HEK293 (cell line): ENCODE results near the gene AFG3L2.

ENCODE experiments used
- KLF7 ChIP-seq: fragments of 450-650 bp; formaldehyde crosslinking; IDR thresholded peaks from 2 replicates; pipeline ENCODE4 v1.5.1; 2016; ENCODE audit warnings: missing biosample characterization, missing genetic modification characterization, borderline replicate concordance
- KLF8 ChIP-seq: fragments of 450-650 bp; formaldehyde crosslinking; IDR thresholded peaks from 2 replicates; pipeline ENCODE4 v1.5.1; 2016; ENCODE audit warnings: missing biosample characterization, missing genetic modification characterization
- MEIS1 ChIP-seq: sonication (generic); formaldehyde crosslinking; IDR thresholded peaks from 2 replicates; pipeline ENCODE4 v1.8.1; 2022; ENCODE audit warnings: missing genetic modification reagents, mild to moderate bottlenecking, borderline replicate concordance
- SP3 ChIP-seq: fragments of 450-650 bp; formaldehyde crosslinking; IDR thresholded peaks from 2 replicates; pipeline ENCODE4 v1.5.1; 2016; ENCODE audit warnings: missing biosample characterization, missing genetic modification characterization
- YY1 ChIP-seq: fragments of 450-650 bp; formaldehyde crosslinking; IDR thresholded peaks from 2 replicates; pipeline ENCODE4 v1.5.1; 2018; ENCODE audit warnings: missing biosample characterization, missing genetic modification characterization
- ZBTB17 ChIP-seq: fragments of 450-650 bp; formaldehyde crosslinking; IDR thresholded peaks from 2 replicates; pipeline ENCODE4 v1.5.1; 2016; ENCODE audit warnings: missing biosample characterization, missing genetic modification characterization
- ZEB2 ChIP-seq: fragments of 450-650 bp; formaldehyde crosslinking; IDR thresholded peaks from 2 replicates; pipeline ENCODE4 v1.5.1; 2016; ENCODE audit warnings: missing biosample characterization, missing genetic modification characterization
- ZFP41 ChIP-seq: fragments of 450-650 bp; formaldehyde crosslinking; IDR thresholded peaks from 2 replicates; pipeline ENCODE4 v1.5.1; 2016; ENCODE audit warnings: missing biosample characterization, missing genetic modification characterization, borderline replicate concordance
- ZNF114 ChIP-seq: fragments of 450-650 bp; formaldehyde crosslinking; IDR thresholded peaks from 2 replicates; pipeline ENCODE4 v1.5.0; 2017; ENCODE audit warnings: missing biosample characterization, missing genetic modification characterization
- ZNF544 ChIP-seq: fragments of 450-650 bp; formaldehyde crosslinking; IDR thresholded peaks from 2 replicates; pipeline ENCODE4 v1.5.0; 2017; ENCODE audit warnings: missing biosample characterization, missing genetic modification characterization
- ZNF585B ChIP-seq: fragments of 450-650 bp; formaldehyde crosslinking; IDR thresholded peaks from 2 replicates; pipeline ENCODE4 v1.5.1; 2016; ENCODE audit warnings: missing biosample characterization, missing genetic modification characterization
- ZNF621 ChIP-seq: fragments of 450-650 bp; formaldehyde crosslinking; IDR thresholded peaks from 2 replicates; pipeline ENCODE4 v1.5.1; 2017; ENCODE audit warnings: missing biosample characterization, missing genetic modification characterization
- ZNF629 ChIP-seq: fragments of 450-650 bp; formaldehyde crosslinking; IDR thresholded peaks from 2 replicates; pipeline ENCODE4 v1.5.1; 2017; ENCODE audit warnings: missing biosample characterization, missing genetic modification characterization
- ZNF660 ChIP-seq: fragments of 450-650 bp; IDR thresholded peaks from 2 replicates; pipeline ENCODE4 v1.5.1; 2018; ENCODE audit warnings: missing biosample characterization, mild to moderate bottlenecking, missing genetic modification characterization
- TF ChIP-seq, protein P1 (sequence below): fragments of 450-650 bp; formaldehyde crosslinking; IDR thresholded peaks from 2 replicates; pipeline ENCODE4 v1.5.1; 2016; ENCODE audit warnings: missing biosample characterization, missing genetic modification characterization
- TF ChIP-seq, protein P2 (sequence below): fragments of 450-650 bp; formaldehyde crosslinking; IDR thresholded peaks from 2 replicates; pipeline ENCODE4 v1.5.1; 2016; ENCODE audit warnings: missing biosample characterization, missing genetic modification characterization
- TF ChIP-seq, protein P3 (sequence below): fragments of 450-650 bp; formaldehyde crosslinking; conservative IDR thresholded peaks from 2 replicates; pipeline ENCODE4 v1.5.1; 2016; ENCODE audit warnings: low read depth, missing biosample characterization, missing genetic modification characterization
- TF ChIP-seq, protein P4 (sequence below): fragments of 450-650 bp; formaldehyde crosslinking; IDR thresholded peaks from 2 replicates; pipeline ENCODE4 v1.5.1; 2016; ENCODE audit warnings: missing biosample characterization, missing genetic modification characterization
- TF ChIP-seq, protein P5 (sequence below): fragments of 450-650 bp; IDR thresholded peaks from 2 replicates; pipeline ENCODE4 v1.5.1; 2018; ENCODE audit warnings: missing biosample characterization, missing genetic modification characterization
- TF ChIP-seq, protein P6 (sequence below): fragments of 450-650 bp; IDR thresholded peaks from 2 replicates; pipeline ENCODE4 v1.5.1; 2018; ENCODE audit warnings: missing biosample characterization, mild to moderate bottlenecking, missing genetic modification characterization
- TF ChIP-seq, protein P7 (sequence below): fragments of 450-650 bp; formaldehyde crosslinking; IDR thresholded peaks from 2 replicates; pipeline ENCODE4 v1.5.1; 2017; ENCODE audit warnings: missing biosample characterization, mild to moderate bottlenecking, missing genetic modification characterization, moderate library complexity

AFG3L2 gene

DNA sequence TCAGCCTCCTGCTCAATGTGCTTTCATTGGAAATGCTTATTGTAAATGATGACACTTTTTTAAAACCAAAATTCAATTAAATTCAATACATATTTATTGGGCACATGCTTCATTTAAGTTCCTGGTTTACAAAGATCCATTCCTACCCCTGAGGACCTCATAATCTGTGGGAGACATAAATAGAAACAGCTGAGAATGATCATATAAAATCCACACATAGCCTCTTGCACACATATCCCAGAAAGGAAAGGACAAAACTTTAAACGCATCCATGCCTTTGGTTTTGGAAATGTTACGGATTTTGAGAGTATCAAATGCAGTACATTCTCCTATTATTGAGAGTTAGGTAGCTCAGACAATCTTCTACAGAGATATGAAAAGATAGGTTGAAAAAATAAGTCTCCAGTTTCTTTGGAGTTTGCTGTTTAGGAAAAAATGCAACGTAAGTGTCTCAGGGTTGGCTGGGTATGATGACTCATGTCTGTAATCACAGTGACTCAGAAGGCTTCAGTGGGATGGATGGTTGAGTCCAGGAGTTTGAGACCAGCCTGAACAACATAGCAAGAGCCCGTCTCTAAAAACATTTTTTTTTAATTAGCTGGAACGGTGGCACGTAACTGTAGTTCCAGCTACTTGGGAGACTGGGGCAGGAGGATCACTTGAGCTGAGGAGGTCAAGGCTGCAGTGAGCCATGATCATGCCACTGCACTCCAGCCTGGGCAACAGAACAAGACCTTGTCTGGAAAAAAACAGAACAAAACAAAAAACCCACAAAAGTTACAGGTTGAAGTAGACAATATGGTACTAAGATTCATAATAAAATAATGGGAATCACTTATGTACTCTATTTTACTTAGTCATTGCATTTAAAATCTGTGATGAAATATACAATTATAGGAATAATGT lies 26.8 kb upstream of the AFG3L2 start (continued):
- TF ChIP-seq, protein P1, sequence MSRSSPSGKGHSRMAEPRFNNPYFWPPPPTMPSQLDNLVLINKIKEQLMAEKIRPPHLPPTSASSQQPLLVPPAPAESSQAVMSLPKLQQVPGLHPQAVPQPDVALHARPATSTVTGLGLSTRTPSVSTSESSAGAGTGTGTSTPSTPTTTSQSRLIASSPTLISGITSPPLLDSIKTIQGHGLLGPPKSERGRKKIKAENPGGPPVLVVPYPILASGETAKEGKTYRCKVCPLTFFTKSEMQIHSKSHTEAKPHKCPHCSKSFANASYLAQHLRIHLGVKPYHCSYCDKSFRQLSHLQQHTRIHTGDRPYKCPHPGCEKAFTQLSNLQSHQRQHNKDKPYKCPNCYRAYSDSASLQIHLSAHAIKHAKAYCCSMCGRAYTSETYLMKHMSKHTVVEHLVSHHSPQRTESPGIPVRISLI (tag by site-specific recombination): peak; percentile 77
- TF ChIP-seq MEIS1 (CRISPR knock-in tag) (no peak), YY1 (tag by site-specific recombination) (no peak), ZEB2 (0 out of 2 replicates have a peak, but pooled peaks have one; percentile 40), SP3 (no peak), ZNF621 (no peak), ZNF660 (tag by site-specific recombination) (0 out of 2 replicates have a peak, but pooled peaks have one; percentile 19), KLF7 (tag by site-specific recombination) (no peak), ZNF585B (tag by site-specific recombination) (no peak), KLF8 (tag by site-specific recombination) (0 out of 2 replicates have a peak, but pooled peaks have one; percentile 41), ZBTB17 (tag by site-specific recombination) (peak; percentile 39; the same call in 1 of the 2 replicates), ZNF114 (no peak), ZFP41 (tag by site-specific recombination) (no peak), ZNF544 (no peak), ZNF629 (tag by site-specific recombination) (peak; percentile 63)
- TF ChIP-seq, protein P2, sequence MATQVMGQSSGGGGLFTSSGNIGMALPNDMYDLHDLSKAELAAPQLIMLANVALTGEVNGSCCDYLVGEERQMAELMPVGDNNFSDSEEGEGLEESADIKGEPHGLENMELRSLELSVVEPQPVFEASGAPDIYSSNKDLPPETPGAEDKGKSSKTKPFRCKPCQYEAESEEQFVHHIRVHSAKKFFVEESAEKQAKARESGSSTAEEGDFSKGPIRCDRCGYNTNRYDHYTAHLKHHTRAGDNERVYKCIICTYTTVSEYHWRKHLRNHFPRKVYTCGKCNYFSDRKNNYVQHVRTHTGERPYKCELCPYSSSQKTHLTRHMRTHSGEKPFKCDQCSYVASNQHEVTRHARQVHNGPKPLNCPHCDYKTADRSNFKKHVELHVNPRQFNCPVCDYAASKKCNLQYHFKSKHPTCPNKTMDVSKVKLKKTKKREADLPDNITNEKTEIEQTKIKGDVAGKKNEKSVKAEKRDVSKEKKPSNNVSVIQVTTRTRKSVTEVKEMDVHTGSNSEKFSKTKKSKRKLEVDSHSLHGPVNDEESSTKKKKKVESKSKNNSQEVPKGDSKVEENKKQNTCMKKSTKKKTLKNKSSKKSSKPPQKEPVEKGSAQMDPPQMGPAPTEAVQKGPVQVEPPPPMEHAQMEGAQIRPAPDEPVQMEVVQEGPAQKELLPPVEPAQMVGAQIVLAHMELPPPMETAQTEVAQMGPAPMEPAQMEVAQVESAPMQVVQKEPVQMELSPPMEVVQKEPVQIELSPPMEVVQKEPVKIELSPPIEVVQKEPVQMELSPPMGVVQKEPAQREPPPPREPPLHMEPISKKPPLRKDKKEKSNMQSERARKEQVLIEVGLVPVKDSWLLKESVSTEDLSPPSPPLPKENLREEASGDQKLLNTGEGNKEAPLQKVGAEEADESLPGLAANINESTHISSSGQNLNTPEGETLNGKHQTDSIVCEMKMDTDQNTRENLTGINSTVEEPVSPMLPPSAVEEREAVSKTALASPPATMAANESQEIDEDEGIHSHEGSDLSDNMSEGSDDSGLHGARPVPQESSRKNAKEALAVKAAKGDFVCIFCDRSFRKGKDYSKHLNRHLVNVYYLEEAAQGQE (tag by site-specific recombination): no peak
- TF ChIP-seq, protein P3, sequence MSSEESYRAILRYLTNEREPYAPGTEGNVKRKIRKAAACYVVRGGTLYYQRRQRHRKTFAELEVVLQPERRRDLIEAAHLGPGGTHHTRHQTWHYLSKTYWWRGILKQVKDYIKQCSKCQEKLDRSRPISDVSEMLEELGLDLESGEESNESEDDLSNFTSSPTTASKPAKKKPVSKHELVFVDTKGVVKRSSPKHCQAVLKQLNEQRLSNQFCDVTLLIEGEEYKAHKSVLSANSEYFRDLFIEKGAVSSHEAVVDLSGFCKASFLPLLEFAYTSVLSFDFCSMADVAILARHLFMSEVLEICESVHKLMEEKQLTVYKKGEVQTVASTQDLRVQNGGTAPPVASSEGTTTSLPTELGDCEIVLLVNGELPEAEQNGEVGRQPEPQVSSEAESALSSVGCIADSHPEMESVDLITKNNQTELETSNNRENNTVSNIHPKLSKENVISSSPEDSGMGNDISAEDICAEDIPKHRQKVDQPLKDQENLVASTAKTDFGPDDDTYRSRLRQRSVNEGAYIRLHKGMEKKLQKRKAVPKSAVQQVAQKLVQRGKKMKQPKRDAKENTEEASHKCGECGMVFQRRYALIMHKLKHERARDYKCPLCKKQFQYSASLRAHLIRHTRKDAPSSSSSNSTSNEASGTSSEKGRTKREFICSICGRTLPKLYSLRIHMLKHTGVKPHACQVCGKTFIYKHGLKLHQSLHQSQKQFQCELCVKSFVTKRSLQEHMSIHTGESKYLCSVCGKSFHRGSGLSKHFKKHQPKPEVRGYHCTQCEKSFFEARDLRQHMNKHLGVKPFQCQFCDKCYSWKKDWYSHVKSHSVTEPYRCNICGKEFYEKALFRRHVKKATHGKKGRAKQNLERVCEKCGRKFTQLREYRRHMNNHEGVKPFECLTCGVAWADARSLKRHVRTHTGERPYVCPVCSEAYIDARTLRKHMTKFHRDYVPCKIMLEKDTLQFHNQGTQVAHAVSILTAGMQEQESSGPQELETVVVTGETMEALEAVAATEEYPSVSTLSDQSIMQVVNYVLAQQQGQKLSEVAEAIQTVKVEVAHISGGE (tag by site-specific recombination): no peak
- TF ChIP-seq, protein P4, sequence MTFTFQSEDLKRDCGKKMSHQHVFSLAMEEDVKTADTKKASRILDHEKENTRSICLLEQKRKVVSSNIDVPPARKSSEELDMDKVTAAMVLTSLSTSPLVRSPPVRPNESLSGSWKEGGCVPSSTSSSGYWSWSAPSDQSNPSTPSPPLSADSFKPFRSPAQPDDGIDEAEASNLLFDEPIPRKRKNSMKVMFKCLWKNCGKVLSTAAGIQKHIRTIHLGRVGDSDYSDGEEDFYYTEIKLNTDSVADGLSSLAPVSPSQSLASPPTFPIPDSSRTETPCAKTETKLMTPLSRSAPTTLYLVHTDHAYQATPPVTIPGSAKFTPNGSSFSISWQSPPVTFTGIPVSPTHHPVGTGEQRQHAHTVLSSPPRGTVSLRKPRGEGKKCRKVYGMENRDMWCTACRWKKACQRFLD: no peak
- TF ChIP-seq, protein P5, sequence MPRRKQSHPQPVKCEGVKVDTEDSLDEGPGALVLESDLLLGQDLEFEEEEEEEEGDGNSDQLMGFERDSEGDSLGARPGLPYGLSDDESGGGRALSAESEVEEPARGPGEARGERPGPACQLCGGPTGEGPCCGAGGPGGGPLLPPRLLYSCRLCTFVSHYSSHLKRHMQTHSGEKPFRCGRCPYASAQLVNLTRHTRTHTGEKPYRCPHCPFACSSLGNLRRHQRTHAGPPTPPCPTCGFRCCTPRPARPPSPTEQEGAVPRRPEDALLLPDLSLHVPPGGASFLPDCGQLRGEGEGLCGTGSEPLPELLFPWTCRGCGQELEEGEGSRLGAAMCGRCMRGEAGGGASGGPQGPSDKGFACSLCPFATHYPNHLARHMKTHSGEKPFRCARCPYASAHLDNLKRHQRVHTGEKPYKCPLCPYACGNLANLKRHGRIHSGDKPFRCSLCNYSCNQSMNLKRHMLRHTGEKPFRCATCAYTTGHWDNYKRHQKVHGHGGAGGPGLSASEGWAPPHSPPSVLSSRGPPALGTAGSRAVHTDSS (tag by site-specific recombination): no peak
- TF ChIP-seq, protein P6, sequence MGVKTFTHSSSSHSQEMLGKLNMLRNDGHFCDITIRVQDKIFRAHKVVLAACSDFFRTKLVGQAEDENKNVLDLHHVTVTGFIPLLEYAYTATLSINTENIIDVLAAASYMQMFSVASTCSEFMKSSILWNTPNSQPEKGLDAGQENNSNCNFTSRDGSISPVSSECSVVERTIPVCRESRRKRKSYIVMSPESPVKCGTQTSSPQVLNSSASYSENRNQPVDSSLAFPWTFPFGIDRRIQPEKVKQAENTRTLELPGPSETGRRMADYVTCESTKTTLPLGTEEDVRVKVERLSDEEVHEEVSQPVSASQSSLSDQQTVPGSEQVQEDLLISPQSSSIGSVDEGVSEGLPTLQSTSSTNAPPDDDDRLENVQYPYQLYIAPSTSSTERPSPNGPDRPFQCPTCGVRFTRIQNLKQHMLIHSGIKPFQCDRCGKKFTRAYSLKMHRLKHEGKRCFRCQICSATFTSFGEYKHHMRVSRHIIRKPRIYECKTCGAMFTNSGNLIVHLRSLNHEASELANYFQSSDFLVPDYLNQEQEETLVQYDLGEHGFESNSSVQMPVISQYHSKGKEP (tag by site-specific recombination): 0 out of 2 replicates have a peak, but pooled peaks have one; percentile 23
- TF ChIP-seq, protein P7, sequence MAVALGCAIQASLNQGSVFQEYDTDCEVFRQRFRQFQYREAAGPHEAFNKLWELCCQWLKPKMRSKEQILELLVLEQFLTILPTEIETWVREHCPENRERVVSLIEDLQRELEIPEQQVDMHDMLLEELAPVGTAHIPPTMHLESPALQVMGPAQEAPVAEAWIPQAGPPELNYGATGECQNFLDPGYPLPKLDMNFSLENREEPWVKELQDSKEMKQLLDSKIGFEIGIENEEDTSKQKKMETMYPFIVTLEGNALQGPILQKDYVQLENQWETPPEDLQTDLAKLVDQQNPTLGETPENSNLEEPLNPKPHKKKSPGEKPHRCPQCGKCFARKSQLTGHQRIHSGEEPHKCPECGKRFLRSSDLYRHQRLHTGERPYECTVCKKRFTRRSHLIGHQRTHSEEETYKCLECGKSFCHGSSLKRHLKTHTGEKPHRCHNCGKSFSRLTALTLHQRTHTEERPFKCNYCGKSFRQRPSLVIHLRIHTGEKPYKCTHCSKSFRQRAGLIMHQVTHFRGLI (tag by site-specific recombination): no peak
- TF ChIP-seq, all 188 proteins: peak for 19
